Ecto neural progenitor cell (in vitro differentiated cells): ENCODE measurements around the gene TFCP2L1.

ENCODE experiments used
- DNase-seq: peaks from one replicate; pipeline ENCODE4 v3.0.0-alpha.2; 2018; ENCODE audit warnings: low spot score

The TFCP2L1 gene

DNA sequence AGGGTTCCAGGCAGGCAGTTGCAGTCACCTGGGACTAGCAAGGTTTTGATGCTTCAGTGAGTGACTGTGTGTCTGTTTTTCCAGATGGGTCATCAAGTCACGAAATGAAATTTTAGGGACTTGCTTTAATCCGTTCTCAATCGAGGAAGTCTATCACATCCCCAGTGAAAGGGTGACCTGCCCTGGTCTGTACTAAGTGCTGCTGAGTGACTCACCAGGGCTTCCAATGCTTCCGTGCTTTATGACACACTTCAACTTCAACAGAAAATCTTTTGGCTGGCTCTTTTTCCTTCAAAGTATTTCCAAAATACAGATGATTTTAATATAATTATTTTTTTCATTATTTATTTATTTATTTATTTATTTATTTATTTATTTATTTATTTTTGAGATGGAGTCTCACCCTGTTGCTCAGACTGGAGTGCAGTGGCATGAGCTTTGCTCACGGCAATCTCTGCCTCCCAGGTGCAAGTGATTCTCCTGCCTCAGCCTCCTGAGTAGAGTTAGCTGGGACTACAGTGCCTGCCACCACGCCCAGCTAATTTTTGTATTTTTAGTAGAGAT, 18.4 kb downstream of the TFCP2L1 start:
- DNase-seq, result no peak

DNA sequence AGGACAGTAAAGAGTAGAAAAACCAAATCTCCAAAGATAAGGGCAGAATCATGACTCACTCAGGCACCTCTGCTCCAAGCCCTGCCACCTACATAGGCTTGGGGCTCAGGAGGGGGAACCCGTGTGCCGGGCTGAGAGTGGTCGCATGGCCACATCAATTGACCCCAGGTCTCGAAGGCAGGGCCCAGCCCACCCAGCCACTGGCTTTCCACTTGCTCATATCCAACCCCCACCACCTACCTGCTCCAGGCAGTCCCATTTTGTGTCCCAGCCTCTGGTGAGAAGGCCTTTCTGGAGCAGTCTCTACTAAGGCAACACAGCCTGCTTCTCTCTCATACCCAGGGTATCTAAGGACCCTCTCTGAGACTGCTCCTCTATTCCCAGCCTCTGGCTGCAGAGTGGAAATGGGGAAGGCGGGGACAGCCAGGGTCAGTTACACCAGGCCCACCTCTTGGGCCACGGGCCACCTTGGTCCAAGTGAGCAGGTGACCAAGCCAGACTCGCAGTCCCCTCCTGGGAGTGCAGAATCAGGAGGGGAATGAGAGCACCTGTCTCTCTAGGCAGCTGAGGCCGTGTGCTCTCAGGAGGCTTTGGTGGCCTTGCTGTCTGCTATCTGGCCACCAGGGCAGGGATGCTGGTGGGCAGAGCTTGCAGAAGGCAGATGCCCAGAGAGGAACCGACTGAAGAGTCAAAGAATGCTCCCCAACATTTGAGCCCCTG, 20.8 kb downstream of the TFCP2L1 start:
- no peak for DNase-seq

DNA sequence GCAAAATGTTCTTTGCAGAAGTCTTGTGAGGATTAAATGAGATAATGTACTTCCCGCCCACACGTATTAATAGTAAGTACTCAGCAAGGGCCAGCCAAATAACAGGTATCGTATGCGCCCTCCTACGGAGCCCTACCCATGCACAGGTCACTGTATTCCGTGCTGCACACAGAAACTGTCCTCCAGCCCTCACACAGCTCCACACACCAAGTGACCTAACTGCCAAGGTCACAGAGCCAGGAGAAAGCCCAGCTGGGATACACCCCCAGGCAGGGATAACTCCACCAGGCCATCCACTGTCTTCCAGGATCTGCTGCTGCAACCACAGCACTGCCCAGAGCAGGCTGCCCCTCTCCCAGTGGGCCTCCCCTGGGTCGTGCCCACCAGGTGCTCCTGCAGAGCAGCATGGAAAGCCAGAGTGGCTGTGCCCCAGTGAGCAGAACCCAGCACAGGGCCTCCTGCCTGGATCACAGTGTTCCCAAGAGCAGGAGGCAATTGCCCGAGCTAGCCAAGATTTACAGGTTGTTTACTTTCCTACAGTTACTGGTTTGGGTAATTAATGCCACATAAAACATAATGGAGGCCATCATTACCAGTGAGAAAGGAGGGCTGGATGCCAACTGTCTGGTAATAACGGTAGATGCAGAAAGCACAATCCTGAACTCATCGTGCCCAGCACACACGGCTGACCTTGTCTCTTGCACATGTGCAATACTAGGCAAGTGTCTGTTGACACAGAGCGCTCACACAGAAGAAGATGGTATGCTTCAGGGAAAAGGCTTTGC, 24.4 kb downstream of the TFCP2L1 start:
- DNase-seq, result no peak

DNA sequence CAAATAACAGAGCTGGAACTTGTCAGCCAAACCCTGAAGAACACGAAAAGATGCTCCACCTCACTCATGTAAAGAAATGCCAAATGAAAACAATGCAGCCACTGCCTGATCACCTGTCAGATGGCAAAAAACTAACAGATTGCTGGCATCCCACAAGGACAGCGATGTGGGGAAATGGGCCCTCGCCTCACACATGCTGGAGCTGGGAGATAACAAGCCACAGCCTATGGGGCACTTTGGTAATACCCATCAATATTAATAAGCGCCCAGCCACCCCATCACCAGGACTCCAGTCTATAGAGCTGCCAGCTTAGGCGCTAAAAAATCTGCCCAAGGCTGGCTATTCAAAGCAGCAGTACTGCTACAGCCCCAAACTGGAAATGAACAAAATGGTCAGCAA, 27.0 kb downstream of the TFCP2L1 start:
- no peak for DNase-seq

DNA sequence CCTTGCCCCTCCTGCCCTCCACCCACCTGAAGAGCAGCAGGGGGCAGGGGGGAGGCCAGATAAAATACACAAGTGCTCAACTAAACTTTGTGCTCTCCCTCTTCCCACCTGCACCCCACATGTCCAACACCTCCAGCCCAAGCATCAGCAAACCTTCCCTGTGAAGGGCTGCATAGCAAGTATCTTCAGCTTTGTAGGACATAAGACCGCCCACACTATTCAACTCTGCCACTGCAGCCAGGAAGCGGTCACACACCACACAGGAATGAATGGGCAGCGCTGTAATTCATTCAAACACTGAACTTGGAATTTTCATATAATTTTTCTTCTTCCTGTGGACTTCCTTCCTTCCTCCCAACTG, 27.5 kb downstream of the TFCP2L1 start:
- no peak for DNase-seq

DNA sequence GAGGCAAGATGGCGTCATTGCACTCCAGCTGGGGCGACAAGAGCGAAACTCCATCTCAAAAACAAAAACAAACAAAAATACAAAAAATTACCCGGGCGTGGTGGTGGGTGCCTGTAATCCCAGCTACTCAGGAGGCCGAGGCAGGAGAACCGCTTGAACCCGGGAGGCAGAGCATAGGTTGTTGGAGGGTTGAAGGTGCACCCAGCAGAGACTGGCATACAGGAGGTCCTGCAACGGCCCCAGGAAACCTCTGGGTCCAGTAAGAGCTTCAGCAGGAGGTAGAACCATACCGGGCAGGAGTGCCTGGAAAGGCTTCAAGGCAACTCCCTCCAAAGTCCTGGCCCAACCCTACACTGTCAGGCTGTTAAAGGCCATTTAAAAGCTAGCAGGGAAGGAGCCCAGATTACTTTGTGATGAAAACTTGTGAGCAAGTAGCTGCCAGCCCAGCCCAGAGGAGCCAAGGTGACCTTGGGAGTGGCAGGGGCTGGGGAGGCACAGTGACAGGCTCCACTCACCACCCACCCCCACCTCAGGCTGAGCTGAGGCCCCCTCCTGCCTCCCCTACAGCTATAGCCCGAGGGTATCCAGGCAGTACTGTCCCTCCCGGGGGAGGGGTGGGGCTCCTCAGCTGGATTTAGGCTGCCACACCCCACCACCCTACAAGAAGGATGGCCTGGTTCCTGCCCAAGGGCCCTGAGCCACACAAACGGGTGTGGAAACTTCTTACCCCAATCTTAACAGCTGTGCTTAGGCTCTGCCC, 28.1 kb downstream of the TFCP2L1 start:
- no peak for DNase-seq

DNA sequence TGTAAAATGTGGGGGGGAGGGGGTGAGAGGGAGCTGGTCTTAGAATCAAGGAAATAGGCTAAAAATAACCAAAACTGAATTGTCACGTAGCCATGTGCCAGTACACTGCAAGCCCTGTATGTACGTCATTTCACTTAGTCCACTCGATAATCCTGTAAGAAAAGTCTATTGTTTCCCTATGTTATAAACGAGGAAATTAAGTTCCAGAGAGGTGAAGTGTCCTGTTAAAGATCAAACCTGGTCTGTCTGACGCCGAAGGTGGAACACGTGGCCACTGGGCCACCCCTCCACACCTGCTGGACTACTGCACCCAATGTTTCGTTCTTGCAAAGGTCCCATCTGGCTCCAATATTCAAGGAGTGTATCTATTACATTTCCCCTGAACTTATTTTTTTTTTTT, 29.6 kb downstream of the TFCP2L1 start:
- no peak for DNase-seq

DNA sequence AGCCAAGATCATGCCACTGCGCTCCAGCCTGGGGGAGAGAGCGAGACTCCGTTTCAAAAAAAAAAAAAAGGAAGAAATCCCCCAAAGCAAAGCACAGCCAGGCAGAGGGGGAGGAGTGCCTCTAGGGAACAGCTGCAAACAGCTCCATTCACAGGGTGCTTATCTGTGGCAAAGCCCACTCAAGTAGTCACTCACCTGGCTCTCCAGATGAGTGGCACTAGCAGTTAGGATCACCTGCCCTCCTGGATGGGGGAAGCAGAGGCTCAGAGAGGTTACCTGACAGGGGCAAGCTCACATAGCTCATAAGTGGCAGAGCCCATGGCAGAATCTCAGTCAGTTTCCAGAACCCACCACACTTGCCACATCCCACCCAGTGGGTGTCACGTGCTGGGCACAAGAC, 30.3 kb downstream of the TFCP2L1 start:
- DNase-seq, result no peak

DNA sequence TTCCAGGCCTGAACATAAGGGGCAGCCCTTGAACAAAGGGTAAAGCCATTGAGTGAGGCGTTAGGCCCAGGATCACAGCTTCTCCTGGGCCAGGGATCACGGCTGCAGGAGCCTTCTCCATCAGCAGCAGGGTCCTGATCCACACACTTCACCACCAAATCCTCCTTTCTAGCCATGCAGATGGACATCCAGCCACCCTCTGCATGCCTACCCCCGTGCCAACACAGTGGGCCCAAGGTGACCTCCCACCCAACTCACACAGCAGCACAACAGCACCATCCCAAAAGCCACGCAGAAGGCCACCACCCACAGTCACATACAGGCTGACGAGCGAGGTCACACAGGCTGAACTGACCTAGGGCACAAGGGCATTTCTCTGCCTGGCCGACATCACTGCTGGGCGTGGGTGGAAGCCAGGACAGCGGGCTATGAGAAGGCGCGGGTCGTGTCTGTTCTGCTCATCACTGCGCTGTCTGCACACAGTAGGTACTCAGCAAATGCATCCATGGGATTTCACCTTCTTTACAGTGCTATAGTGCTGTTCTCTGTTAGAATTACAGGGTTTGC, 31.2 kb downstream of the TFCP2L1 start:
- DNase-seq, result no peak

DNA sequence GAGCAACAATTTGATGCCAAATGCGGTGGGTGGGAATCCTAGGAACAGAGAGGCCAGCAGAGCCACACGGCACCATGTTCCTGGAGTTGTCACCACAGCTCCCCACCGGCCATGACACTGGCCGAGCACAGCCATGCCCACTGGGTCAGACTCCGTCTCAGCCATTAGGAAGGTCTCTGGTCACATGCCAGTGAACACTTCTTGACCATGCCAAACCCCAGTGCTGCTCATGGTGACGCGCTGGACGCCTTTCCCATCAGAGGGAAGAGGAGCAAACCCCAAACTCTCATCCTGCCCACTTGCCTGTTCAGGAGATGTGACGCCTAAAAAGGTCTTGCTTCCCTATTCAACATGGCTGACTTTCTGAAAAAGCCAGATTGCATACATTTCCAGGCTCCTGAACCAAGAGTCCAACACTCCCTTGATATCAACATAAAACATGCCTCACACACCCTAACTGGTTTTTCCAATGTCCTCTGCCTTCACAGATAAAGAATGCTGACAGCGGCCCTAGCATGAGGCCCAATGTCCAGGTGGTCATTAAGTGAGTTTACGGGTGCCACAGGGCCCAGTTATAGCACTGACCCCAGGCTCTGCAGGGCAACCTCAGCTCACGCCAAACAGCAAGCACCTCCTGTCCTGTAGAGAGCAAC, 31.9 kb downstream of the TFCP2L1 start:
- DNase-seq, result no peak

DNA sequence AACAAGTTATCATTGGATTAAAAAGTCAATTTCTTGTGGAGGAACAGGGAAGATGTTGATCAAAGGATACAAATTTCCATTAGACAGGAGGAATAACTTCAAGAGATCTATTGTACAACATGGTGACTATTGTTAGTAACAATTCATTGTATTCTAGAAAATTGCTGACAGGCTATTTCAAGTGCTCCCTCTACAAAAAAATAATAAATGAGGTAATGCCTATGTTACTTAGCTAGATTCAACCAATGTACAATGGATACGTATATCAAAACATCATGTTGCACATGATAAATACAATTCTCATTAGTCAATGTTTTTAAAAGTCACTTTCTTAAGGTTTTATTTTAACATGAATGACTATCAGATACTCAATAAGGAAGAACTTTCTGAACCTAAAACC, 33.5 kb downstream of the TFCP2L1 start:
- DNase-seq, result no peak

DNA sequence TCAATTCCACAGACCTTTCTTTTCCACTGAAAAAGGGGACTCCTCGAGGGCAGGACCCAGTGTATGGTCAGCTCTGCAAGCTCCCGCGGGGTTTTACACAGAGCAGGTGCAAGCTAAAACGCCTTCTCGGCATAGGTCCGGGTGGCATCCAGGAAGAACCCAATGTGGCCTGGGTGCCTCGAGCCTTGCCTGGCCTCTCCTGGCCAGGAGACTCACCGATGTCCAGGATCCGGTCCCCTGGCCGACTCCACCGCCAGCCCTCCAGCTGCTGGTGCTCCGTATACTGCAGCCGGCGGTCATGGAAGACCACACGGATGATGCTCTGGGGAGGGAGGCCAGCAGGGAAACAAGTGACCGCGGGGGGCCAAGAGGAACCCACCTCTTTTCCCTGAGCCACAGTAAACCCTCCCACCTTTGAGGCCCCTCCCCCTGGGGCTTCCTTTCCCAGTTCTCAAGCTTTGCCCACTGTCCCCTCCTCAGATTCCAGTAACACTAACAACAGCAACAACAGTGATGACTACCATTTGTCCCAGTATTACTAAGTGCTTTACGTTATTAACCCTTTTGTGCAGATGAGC, 36.1 kb downstream of the TFCP2L1 start:
- DNase-seq, result no peak

DNA sequence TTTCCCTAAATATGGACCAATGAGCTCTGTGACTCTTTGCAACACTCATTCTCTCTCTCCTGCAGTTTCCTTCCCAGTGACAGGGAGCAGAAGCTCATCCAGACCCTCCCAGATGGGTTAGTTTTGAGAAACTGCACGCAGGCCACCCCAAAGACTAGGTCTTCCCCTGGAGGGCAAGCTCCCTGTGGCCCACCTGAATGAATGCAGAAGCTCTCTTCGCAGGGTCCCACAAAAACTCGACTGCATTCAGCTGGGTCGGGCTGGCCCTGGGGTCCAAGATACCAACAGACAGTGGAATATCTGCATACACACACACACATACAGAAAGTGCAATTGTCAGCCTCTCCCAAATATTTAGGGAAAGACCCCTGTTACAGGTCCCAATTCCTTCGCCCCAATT, 37.0 kb downstream of the TFCP2L1 start:
- DNase-seq, result no peak

DNA sequence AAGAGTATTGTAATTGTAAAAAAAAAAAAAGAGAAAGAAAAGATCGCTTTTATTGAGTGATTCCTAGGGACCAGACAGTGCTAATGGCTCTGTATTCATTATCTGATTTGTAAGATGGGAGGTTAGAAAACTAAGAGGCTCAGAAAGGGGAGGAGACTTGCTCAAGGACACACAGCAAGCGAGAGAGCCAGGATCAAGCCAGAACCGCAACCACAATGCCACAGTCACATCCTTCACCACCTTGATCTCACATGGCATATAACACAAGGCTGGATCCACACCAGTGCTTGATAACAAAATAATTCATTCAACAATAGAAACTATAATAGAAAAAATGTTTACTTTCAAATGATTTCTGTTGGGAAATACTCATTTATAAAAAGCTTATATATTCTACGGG, 37.5 kb downstream of the TFCP2L1 start:
- no peak for DNase-seq

DNA sequence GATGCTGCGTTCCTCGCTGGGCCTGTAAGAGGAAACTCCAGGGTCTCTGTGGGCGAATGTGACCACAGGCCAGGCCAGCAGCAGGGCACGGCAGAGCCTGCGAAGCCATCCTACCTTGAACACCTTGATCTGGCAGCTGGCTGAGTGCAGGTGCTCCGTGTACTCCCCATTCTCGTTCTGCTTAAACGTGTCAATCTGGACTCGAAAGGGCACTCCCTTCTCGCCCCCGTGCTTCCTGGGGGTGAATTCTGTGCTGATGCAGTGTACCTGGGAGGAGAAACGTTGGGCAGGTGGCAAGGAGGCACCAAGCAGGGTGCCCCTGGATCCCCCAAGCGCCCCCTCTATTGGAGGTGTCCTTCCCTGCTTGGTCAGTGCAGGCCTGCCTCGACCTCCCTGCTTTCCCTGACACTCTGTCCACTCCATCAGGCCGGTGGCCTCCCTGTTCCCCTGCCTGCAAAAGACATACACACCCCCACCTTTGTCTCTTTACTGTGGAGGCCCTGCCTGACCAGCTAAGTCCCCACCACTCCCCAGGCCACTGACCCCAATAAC, 38.2 kb downstream of the TFCP2L1 start:
- no peak for DNase-seq

DNA sequence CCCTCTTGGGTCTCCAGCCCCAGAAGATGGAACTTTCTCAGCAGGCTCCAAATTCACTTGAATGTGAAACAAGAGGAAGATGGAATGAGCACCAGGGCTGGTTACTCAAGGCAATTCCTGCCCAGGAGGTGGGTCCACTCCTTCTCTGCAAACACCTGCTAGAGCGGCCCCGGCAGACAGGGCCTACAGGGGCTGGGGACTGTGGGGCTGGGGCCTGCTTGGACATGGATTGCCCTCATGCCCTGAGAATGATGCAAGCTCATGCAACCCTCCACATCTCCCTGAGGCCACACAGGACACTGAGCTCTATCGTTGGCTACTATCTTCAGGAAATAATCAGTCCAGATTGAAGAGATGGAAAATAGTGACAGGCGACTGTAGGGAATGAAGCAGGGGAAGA, 39.1 kb downstream of the TFCP2L1 start:
- no peak for DNase-seq

DNA sequence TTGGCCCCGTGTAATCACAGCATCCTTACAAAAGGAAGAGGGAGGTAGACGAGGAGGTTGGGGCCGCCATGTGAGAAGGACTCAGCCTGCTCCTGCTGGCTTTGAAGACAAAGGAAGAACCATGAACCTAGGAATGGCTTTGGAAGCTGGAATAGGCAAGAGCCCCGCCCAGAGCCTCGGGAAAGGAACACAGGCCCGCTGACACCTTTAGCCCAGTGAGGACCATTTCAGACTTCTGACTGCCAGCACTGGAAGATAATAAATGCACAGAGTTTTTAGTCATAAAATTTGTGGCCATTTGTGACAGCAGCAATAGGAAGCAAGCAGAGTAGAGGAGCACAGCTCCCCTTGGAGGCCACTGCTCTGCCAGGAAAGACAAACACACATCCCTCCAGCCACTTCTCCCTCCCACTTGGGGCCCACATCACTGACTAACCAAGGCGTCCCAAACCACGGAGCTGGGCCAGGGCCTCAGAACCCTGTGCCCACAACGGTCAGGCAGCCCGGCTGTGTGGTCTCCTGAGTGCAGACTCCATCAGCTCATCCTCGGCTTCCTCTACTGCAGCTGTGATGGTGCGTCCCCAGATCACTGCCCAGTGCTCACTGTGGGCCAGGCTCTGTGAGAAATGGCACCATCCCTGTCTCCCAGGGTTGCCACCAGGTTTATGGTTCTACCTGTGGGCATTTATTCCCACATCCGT, 39.7 kb downstream of the TFCP2L1 start:
- no peak for DNase-seq

DNA sequence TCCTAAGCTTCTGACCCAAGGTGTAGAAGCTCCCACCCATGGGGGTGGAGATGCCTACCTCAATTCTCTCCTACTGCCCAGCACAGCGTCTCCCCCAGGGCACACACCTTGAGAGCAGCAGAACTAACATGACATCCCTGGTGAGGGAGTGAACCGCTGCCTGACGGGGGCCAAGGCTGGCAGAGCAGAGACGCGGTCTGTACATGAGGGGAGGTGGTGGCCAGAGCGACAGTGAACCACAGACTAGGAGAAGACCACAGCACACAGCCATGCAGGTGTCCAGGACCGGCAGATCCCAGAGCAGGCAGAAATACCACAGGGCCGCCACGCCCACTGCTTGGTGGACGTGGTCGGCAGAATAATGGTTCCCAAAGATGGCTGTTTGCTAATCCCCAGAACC, 40.4 kb downstream of the TFCP2L1 start:
- no peak for DNase-seq

DNA sequence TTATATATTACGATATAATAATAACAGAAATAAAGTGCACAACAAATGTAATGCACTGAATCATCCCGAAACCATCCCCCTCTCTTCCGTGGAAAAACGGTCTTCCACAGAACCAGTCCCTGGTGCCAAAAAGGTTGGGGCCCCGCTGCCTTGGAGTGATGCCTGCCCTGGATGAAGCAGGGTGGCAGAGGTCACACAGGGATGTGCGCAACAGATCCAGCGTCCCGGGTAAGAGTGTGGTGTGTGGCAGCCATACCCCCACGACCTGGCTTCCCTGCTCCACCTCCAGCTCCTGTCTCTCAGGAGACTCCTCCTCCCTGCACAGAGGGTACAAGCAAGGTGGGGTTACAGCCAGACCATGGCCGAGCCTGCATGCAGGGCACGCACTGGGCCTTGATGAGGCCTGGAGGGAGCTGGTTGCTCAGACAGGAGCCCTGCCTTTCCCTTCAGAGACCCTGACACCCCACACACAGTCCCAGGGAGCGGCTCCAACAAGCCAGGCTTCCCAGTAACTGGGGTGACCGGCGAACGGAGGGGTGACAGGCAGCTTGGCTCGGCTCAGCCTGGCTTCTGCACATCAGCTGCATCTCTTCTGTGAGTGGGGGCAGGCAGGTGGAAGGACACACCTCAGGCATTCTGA, 41.1 kb downstream of the TFCP2L1 start:
- DNase-seq, result no peak

DNA sequence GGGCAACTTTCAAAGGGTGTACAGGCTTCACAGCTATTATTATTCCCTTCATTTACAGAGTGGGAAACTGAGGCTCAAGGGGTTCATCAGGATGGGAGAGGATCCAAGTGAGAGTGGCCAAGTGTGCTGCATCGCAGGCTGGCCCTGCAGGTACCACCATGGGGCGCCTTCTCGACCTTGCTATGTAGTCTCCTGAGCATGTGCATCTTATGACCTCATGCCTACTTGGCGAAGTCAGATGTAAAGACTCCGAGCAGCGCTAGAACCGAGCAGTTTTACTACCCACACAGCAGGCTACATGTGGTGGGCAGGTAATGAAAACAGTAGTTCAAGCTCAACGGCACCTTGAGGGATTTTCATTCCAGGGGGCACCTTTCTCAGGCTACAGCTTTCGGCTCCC, 42.0 kb downstream of the TFCP2L1 start:
- no peak for DNase-seq
